CD4-positive, alpha-beta T cell treated with Interleukin-15 for 4 hours (primary cell): ENCODE results near the gene CEP250.
"Not testable (repeated sequence)": the region's sequence is repeated elsewhere in the genome, so short reads cannot be mapped to it uniquely, and the experiment has no call there.

Experiments used
- DNase-seq: peaks from one replicate; pipeline ENCODE4 v3.0.0-alpha.2; 2020; ENCODE audit warnings: low spot score

The CEP250 gene

GRCh38 chr20:35451295-35451694 is 4.1 kb upstream of the CEP250 start:
- no peak for DNase-seq

GRCh38 chr20:35453647-35454046 is 1.8 kb upstream of the CEP250 start:
- no peak for DNase-seq

- not testable (repeated sequence) for DNase-seq
Measured at GRCh38 chr20:35456700-35457099, 1.3 kb downstream of the CEP250 start.

- DNase-seq, result not testable (repeated sequence)
Measured at GRCh38 chr20:35457539-35457938, 2.1 kb downstream of the CEP250 start.

- no peak for DNase-seq
Measured at GRCh38 chr20:35458388-35458787, 3.0 kb downstream of the CEP250 start.

GRCh38 chr20:35461620-35462019 is 6.2 kb downstream of the CEP250 start:
- DNase-seq, result no peak

GRCh38 chr20:35462351-35462750 is 7.0 kb downstream of the CEP250 start:
- no peak for DNase-seq

- peak; percentile 72 for DNase-seq
Measured at GRCh38 chr20:35463455-35464300, 8.3 kb downstream of the CEP250 start.

- DNase-seq, result no peak
Measured at GRCh38 chr20:35465976-35466375, 10.6 kb downstream of the CEP250 start.

GRCh38 chr20:35466856-35467255 is 11.5 kb downstream of the CEP250 start:
- no peak for DNase-seq

- no peak for DNase-seq
Measured at GRCh38 chr20:35467339-35468224, 12.2 kb downstream of the CEP250 start.

- DNase-seq, result no peak
Measured at GRCh38 chr20:35468671-35469334, 13.4 kb downstream of the CEP250 start.

GRCh38 chr20:35472209-35472608 is 16.8 kb downstream of the CEP250 start:
- no peak for DNase-seq

GRCh38 chr20:35473684-35474083 is 18.3 kb downstream of the CEP250 start:
- DNase-seq, result no peak

GRCh38 chr20:35474303-35474871 is 19.0 kb downstream of the CEP250 start:
- no peak for DNase-seq

- no peak for DNase-seq
Measured at GRCh38 chr20:35476288-35476687, 20.9 kb downstream of the CEP250 start.

- DNase-seq, result no peak
Measured at GRCh38 chr20:35478804-35479472, 23.5 kb downstream of the CEP250 start.

- no peak for DNase-seq
Measured at GRCh38 chr20:35479798-35480197, 24.4 kb downstream of the CEP250 start.

GRCh38 chr20:35487479-35487878 is 32.1 kb downstream of the CEP250 start:
- DNase-seq, result no peak

GRCh38 chr20:35489717-35490116 is 34.3 kb downstream of the CEP250 start:
- peak; percentile 19 for DNase-seq

GRCh38 chr20:35490736-35491181 is 35.4 kb downstream of the CEP250 start:
- peak; percentile 64 for DNase-seq
